ENCODE measurements around the gene FMN2.

GRCh38 chr1:240420766-240421165 lies 329.1 kb downstream of the FMN2 start:
- no peak for TF ChIP-seq TAF1 (IDR thresholded peaks at IDR 0.05; ENCODE audit: borderline replicate concordance, insufficient read depth, low read length)
- TF ChIP-seq POLR2AphosphoS5 (IDR thresholded peaks at IDR 0.05; ENCODE audit: low read depth, low read length): no peak
- no peak for TF ChIP-seq SIN3A (IDR thresholded peaks at IDR 0.05; ENCODE audit: borderline replicate concordance, insufficient read depth, low read length)

All from PFSK-1 (cell line).